Occipital lobe (tissue), 2 donors: ENCODE results near the gene ZNF892. TPM values are rescaled to one million over a fixed set of nuclear protein-coding genes. Genes with fewer than 3 reads are reported as not detected.
"Not testable (repeated sequence)": the region's sequence is repeated elsewhere in the genome, so short reads cannot be mapped to it uniquely, and the experiment has no call there.

Experiments
- DNase-seq: peaks from one replicate; lab custom pipeline; 2025; lab: John Stamatoyannopoulos, UW
- total RNA-seq: library from RNA; depleted of rRNA; stranded (reverse); fragments of >200 nt; gene quantifications from one replicate; pipeline ENCODE4 v1.2.3, GENCODE V29; 2014

ZNF892 gene
- total RNA-seq, 1 donor from 2014 or later, result 31.7 TPM

DNA sequence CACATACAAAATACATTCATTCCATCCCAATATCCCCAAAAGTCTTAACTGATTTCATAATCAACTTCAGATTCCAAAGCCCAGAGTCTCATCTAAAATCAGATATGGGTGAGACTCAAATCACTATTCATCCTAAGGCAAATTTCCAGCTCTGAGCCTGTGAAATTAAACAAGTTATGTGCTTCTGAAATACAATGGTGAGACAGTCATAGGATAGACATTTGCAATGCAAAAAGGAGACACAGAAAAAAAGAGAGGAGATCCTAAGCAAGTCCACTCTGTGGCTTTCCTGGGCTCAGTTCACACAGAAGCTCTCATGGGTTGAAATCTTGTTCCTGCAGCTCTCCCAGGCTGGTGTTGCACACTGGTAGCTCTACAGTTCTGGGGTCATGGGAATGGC is 18.3 kb downstream of the ZNF892 start:
- no peak for DNase-seq

- peak; percentile 37 for DNase-seq
Observed at GRCh38 chr2:95231723-95232122, 24.4 kb downstream of the ZNF892 start.

DNA sequence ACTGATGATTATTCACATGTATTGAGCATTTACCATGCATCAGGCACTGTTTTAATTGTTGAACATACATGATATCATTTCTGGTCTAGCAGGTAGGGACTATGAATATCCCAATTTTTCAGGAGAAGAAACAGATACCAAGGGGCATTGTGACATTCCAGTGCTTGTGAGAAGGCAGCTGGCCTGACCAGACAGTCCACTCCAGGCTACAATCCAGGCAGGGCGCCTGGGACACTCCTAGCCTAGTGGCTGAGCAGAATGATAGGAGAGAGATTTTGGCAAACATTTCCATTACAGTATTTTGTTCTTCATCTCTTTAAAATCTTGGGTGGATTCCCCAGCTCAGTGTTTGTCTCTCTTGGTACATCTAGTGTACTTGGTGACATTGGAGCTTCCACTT is 24.9 kb downstream of the ZNF892 start:
- no peak for DNase-seq

DNA sequence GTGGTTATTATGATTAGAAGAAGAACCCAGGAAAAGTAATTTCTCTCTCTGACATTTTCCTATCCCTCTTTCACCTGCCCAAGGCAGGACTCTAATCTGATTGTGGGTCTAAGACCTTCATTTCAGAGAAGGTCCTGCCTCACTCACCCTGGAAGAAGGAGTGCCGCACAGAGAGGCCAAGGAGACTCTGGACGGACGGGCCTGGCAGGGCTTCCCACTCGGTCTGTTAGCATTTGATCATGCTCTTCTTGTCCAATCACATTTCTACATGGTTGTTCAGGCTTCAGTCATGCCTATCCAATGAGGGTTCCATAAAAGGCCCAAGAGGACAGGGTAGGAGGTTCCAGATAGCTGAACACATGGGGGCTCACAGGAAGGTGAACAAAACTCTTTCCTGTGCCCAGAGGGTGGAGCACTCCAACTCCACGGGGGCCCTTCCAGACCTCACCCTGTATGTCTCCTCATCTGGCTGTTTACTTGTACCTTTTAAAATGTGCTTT is 27.0 kb downstream of the ZNF892 start:
- DNase-seq, result no peak

DNA sequence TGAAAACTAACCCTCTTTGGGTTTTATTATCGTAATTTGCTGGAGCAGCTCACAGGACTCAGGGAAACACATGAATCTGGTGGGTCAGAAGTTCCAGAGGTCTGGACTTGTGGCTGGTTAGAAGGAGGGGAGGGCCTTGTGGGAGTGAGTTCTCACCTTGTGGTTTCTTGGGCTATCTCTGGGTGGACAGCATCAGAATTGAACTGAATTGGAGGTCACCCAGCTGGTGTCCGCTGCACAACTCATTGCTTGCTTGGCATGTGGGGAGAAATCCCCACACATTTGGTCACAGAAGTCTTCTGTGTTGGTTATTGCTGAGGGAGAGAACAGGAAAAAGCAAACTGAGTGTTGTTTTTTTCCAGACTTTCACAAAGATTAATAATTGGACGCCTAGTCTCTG is 27.5 kb downstream of the ZNF892 start:
- DNase-seq, result no peak

- DNase-seq, result no peak
Observed at GRCh38 chr2:95238131-95238530, 30.8 kb downstream of the ZNF892 start.

GRCh38 chr2:95240091-95240490 is 32.8 kb downstream of the ZNF892 start:
- DNase-seq, result no peak

DNA sequence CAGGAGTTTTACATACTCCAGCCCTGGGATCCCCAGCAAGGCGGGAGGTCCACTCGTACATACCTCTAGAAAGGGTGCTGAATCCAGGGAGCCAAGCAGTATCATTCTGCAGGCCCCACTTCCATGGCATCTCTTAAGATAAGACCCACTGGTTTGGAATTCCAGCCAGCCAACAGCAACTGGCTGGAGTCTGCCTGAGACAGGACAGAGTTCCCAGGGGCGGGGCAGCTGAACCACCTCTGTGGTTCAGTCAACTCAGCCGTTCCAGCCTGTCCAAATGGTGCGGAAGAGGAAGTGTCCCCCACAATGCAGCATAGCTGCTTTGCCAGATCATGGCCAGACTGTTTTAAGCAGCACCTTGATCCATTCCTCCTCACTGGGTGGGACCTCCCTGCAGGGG is 33.2 kb downstream of the ZNF892 start:
- DNase-seq, result no peak

DNA sequence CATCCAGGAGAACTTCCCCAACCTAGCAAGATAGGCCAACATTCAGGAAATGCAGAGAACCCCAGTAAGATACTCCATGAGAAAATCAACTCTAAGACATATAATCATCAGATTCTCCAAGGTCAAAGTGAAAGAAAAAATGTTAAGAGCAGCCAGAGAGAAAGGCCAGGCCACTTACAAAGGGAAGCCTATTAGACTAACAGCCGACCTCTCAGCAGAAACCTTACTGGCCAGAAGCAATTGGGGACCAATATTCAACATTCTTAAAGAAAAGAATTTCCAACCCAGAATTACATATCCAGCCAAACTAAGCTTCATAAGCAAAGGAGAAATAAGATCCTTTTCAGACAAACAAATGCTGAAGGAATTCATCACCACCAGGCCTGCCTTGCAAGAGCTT is 34.8 kb downstream of the ZNF892 start:
- DNase-seq, result not testable (repeated sequence)

Other genes starting within 250 kb of the ZNF892 start
- gene MAL, start 181.8 kb upstream of the ZNF892 start, total RNA-seq, result not detected
- 49.0 TPM for gene MRPS5, start 85.7 kb upstream of the ZNF892 start, total RNA-seq
- 35.9 TPM for gene ZNF514, start 47.7 kb upstream of the ZNF892 start, total RNA-seq
- gene ZNF2, start 41.7 kb upstream of the ZNF892 start, total RNA-seq, result 11.1 TPM
- gene PROM2, start 66.9 kb downstream of the ZNF892 start, total RNA-seq, result 1.2 TPM
- 6.9 TPM for gene KCNIP3, start 89.8 kb downstream of the ZNF892 start, total RNA-seq
- gene FAHD2A, start 195.2 kb downstream of the ZNF892 start, total RNA-seq, result 8.7 TPM